Peyer's patch (tissue), 4 donors: Measurements from ENCODE around the gene FAIM2.

ENCODE experiments used
- POLR2A ChIP-seq, 2 donors: fragments of 450-650 bp; IDR thresholded peaks; one replicate each; pipeline ENCODE4 v1.5.1; 2017; ENCODE audit warnings: antibody characterized with exemption in 2 of 2, mild to moderate bottlenecking in 2 of 2, moderate library complexity in 2 of 2
- TF ChIP-seq, protein P1 (sequence below), 6 experiments: fragments of 450-650 bp in 4 of 6; fragments of 200-600 bp in 2 of 6; sonication (generic) in 1 of 6; IDR thresholded peaks; one replicate each; pipeline ENCODE4 v1.5.1; 2017 to 2019; ENCODE audit warnings: antibody characterized with exemption in 6 of 6, mild to moderate bottlenecking in 3 of 6, moderate library complexity in 1 of 6

- TF ChIP-seq, protein P1, sequence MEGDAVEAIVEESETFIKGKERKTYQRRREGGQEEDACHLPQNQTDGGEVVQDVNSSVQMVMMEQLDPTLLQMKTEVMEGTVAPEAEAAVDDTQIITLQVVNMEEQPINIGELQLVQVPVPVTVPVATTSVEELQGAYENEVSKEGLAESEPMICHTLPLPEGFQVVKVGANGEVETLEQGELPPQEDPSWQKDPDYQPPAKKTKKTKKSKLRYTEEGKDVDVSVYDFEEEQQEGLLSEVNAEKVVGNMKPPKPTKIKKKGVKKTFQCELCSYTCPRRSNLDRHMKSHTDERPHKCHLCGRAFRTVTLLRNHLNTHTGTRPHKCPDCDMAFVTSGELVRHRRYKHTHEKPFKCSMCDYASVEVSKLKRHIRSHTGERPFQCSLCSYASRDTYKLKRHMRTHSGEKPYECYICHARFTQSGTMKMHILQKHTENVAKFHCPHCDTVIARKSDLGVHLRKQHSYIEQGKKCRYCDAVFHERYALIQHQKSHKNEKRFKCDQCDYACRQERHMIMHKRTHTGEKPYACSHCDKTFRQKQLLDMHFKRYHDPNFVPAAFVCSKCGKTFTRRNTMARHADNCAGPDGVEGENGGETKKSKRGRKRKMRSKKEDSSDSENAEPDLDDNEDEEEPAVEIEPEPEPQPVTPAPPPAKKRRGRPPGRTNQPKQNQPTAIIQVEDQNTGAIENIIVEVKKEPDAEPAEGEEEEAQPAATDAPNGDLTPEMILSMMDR (IDR thresholded peaks at IDR 0.05): no peak
- no peak for TF ChIP-seq POLR2A (IDR thresholded peaks at IDR 0.05)
Measured at GRCh38 chr12:49942921-49943624, 39.4 kb upstream of the FAIM2 start.
